Activated CD4-positive, alpha-beta T cell treated with anti-CD3 and anti-CD28 coated beads for 36 hours (primary cell): ENCODE data around the gene SKAP1. TPM values are rescaled to one million over a fixed set of nuclear protein-coding genes. Genes with fewer than 3 reads are reported as not detected.

Source experiments
- ATAC-seq: fragments of 200-7000 bp; cut with Tn5 transposase; one replicate; pipeline ENCODE4 v1.10.0; 2021; ENCODE audit warnings: mild to moderate bottlenecking, moderate library complexity
- CTCF ChIA-PET: fragments of 350-600 bp; sonication (Branson Sonifier 250); formaldehyde crosslinking; loops from one replicate; lab custom pipeline; 2021; ENCODE audit warnings: antibody characterized with exemption; lab: Charles Lee
- POLR2A ChIA-PET: fragments of 350-600 bp; sonication (Branson Sonifier 250); formaldehyde crosslinking; loops from one replicate; lab custom pipeline; 2021; ENCODE audit warnings: antibody characterized with exemption, inconsistent platforms; lab: Charles Lee
- DNase-seq: peaks from one replicate; pipeline ENCODE4 v3.0.0-alpha.2; 2020
- H3K27ac Mint-ChIP-seq: one replicate; pipeline ENCODE4 v1.8.0; 2021; ENCODE audit warnings: mixed read lengths
- H3K27me3 Mint-ChIP-seq: one replicate; pipeline ENCODE4 v1.8.0; 2021; ENCODE audit warnings: mixed read lengths
- H3K36me3 Mint-ChIP-seq: one replicate; pipeline ENCODE4 v1.8.0; 2021; ENCODE audit warnings: low read depth, mixed read lengths
- H3K4me1 Mint-ChIP-seq: one replicate; pipeline ENCODE4 v1.8.0; 2021; ENCODE audit warnings: mixed read lengths
- H3K4me3 Mint-ChIP-seq: one replicate; pipeline ENCODE4 v1.8.0; 2021; ENCODE audit warnings: mild to moderate bottlenecking, moderate library complexity, mixed read lengths
- H3K9me3 Mint-ChIP-seq: one replicate; pipeline ENCODE4 v1.8.0; 2021; ENCODE audit warnings: low read depth, mixed read lengths
- intact Hi-C, 2 experiments: fragments of 100-400 bp; cut with DNase I in 1 of 2; cut with micrococcal nuclease in 1 of 2; formaldehyde crosslinking; loops; one replicate each; pipeline versions ENCODE4 v1.14.2 to v1.15.1; 2022 to 2024; cut with DNase I, micrococcal nuclease
- total RNA-seq, 2 experiments: library from RNA; stranded (reverse); gene quantifications; one replicate each; pipeline ENCODE4 v1.2.3, GENCODE V29; 2021

SKAP1 gene
- total RNA-seq, 2 experiments from 2014 or later, result 76.1 to 109 TPM

DNA sequence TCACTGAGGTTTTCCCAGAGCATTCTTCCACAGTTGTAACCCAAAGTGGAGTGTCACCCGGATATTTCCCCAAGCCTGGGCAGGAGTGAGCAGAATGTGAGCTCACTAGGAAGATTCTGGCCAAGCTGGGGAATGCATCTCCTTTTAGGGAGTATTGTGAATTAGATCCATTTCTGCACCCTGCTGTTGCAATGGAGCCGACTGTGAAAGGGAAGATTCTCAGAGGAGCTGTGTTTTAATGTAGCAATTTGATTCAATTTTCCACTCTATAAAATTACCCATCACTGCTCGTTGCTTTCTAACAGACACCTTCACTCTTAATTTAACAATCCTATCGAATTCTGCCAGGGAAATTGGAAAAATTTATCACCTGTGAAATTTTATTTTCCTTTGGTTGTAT lies 251.7 kb downstream of the SKAP1 start:
- Mint-ChIP-seq H3K27ac (no peak overlapping the region), H3K9me3 (no peaks in the 10 kb centered on the region), H3K27me3 (no peaks in the 10 kb centered on the region), H3K4me1 (peaks cover 38% of the 10 kb centered on the region), H3K4me3 (no peak overlapping the region), H3K36me3 (peaks cover 34% of the 10 kb centered on the region)
- DNase-seq (no peak), ATAC-seq (no peak)
- intact Hi-C loops, result no loop called here
- ChIA-PET POLR2A (no interaction called here), CTCF (interaction anchor here (0.5 kb wide), 2 partner anchors 202 to 316 kb away, joined by 3 read pairs; no protein-coding TSS in a partner anchor)

DNA sequence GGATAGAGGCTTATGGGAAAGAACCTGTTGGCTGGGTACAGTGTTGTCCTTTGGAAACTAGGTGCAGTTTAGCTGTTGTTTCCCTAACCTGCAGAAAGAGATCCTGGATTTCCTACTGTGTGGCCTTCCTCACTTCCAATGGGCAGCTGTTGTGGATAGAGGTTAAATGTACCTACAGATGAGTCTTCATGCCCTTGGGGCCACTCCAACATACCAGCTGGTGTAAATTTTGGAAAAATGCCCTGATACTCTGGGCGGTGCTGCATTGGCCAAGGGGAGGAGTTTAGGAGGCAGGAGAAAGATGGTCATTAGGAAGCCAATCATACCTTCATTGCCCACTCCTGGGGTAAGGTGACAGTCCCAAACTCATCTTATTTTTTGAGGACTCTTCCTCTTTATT lies 252.2 kb downstream of the SKAP1 start:
- POLR2A ChIA-PET, result no interaction called here
- intact Hi-C loops, result no loop called here
- CTCF ChIA-PET, result interaction anchor here (0.5 to 0.9 kb wide), 3 partner anchors 268 to 500 kb away, joined by 3 to 5 read pairs (median 3); no protein-coding TSS in a partner anchor
- H3K27me3 Mint-ChIP-seq, result no peaks in the 10 kb centered on the region
- H3K36me3 Mint-ChIP-seq, result peaks cover 31% of the 10 kb centered on the region
- H3K4me3 Mint-ChIP-seq, result no peak overlapping the region
- peaks cover 41% of the 10 kb centered on the region for H3K4me1 Mint-ChIP-seq
- ATAC-seq, result no peak
- H3K9me3 Mint-ChIP-seq, result no peaks in the 10 kb centered on the region
- DNase-seq, result no peak
- H3K27ac Mint-ChIP-seq, result no peak overlapping the region

DNA sequence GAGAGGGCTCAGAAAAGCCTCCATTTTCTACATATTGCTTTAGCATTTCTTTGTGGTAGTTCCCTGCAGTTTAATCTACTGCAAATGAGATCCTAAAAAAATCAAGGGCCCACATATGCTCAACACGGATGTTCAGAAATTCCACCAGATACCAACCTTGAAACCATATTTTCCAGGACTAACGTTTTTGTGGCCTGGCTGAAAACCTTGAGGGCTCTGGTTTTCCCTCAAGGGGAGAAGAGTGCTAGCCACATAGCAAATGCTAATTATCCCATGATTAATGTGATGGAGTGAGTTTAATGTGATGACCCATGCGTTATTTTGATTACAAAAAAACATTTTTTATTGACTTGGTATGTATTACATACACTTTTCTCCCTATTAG lies 253.6 kb downstream of the SKAP1 start:
- Mint-ChIP-seq H3K27me3 (no peaks in the 10 kb centered on the region), H3K4me1 (peaks cover 41% of the 10 kb centered on the region), H3K36me3 (peaks cover 29% of the 10 kb centered on the region), H3K4me3 (no peak overlapping the region), H3K27ac (no peak overlapping the region), H3K9me3 (no peaks in the 10 kb centered on the region)
- DNase-seq, result no peak
- intact Hi-C loops, result no loop called here
- no peak for ATAC-seq
- CTCF ChIA-PET, result no interaction called here
- POLR2A ChIA-PET, result no interaction called here

DNA sequence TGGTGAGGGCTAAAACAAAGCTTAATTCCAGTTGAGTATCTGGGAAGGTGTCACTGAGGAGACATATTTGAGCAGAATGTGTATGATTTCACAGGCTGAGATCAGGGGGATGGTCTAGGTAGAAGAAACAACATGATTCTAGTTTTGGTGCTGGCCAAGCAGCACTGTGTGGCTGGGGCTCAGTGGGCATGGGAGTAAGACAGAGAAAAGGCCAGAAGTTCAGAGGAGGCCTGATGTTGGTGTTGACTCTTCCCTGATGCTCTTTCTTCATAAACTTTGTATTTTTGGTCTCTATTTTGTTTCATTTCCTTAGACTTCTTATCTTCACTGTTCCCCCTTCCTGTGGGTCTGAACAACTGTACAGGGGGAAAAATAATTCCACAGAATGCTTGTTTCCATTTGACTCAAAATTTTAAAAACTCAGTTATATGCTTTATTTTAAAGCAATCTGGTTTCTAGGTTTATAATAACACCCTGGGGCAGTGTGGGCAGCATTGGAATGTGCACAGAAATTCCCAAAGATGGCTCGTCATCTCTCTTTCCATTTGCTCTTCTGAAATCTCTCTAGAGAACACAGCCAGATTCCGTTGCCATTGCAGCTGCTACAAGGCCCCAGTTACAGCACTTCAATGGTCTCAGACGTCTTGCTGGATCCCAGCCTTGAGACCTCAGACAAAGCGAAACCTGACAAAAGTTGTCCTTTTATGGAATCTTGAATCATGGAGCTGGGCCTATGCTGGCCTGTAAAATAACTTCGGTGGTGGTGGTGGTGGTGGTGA lies 254.1 kb downstream of the SKAP1 start:
- no peak for DNase-seq
- H3K9me3 Mint-ChIP-seq, result no peaks in the 10 kb centered on the region
- H3K27ac Mint-ChIP-seq, result peak overlapping the region; percentile 5
- no peak for ATAC-seq
- H3K27me3 Mint-ChIP-seq, result no peaks in the 10 kb centered on the region
- no peak overlapping the region for H3K4me3 Mint-ChIP-seq
- ChIA-PET CTCF (no interaction called here), POLR2A (no interaction called here)
- intact Hi-C loops, result no loop called here
- H3K4me1 Mint-ChIP-seq, result peaks cover 41% of the 10 kb centered on the region
- peaks cover 31% of the 10 kb centered on the region for H3K36me3 Mint-ChIP-seq

DNA sequence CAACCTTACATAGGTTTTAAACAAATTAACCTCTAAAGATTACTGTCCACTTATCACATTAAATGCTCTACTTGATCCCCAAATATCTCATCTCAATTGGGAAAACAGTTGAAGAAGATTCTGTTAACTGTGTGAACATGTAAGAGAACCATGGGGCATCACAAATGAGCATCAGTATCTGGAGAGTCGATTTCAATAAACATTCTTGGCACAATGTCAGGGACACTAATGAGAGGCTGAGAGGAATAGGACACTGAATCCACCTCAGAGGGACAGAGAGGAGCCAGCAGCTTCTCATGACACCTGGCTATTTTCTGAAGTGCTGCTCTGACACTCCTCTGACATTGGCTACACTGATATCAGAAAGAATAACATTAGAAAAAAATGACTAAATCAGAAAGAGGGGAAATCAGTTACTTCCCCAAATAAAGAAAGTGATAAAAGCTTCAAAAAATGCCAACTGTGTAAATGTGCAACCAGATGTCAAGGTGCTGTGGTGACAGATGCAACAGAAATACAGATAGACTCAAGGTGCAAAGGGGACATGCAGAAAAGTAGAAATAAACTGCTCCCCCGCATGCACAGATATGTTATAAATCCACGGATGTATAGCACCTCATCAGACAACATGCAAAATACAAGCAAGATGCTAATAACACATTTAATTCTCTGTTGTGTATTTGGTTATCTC lies 255.0 kb downstream of the SKAP1 start:
- Mint-ChIP-seq H3K27ac (no peak overlapping the region), H3K36me3 (peaks cover 28% of the 10 kb centered on the region), H3K4me3 (no peak overlapping the region), H3K4me1 (peaks cover 37% of the 10 kb centered on the region), H3K27me3 (no peaks in the 10 kb centered on the region), H3K9me3 (no peaks in the 10 kb centered on the region)
- ChIA-PET CTCF (interaction anchor here (0.7 to 2.0 kb wide), 4 partner anchors 13 to 418 kb away, joined by 3 to 6 read pairs (median 4); partner anchors contain the start of gene HOXB5), POLR2A (no interaction called here)
- DNase-seq, result no peak
- intact Hi-C loops, result no loop called here
- ATAC-seq, result no peak

- no peak for DNase-seq
- no peaks in the 10 kb centered on the region for H3K27me3 Mint-ChIP-seq
- no peak for ATAC-seq
- no peak overlapping the region for H3K27ac Mint-ChIP-seq
- peaks cover 28% of the 10 kb centered on the region for H3K4me1 Mint-ChIP-seq
- POLR2A ChIA-PET, result no interaction called here
- intact Hi-C loops, result no loop called here
- H3K9me3 Mint-ChIP-seq, result no peaks in the 10 kb centered on the region
- no peak overlapping the region for H3K4me3 Mint-ChIP-seq
- CTCF ChIA-PET, result interaction anchor here (0.7 to 2.0 kb wide), 8 partner anchors 8 to 421 kb away, joined by 3 to 6 read pairs (median 3); partner anchors contain the start of gene HOXB5
- H3K36me3 Mint-ChIP-seq, result peaks cover 19% of the 10 kb centered on the region
These were observed 256.6 kb downstream of the SKAP1 start for GRCh38 chr17:48173191-48173984.

GRCh38 chr17:48169926-48170325 lies 260.1 kb downstream of the SKAP1 start:
- Mint-ChIP-seq H3K27ac (no peak overlapping the region), H3K36me3 (peaks cover 10% of the 10 kb centered on the region), H3K27me3 (no peaks in the 10 kb centered on the region), H3K4me3 (no peak overlapping the region), H3K9me3 (no peaks in the 10 kb centered on the region), H3K4me1 (peaks cover 24% of the 10 kb centered on the region)
- ChIA-PET CTCF (no interaction called here), POLR2A (no interaction called here)
- intact Hi-C loops, result no loop called here
- no peak for ATAC-seq
- DNase-seq, result no peak

GRCh38 chr17:48163809-48164208 lies 266.2 kb downstream of the SKAP1 start:
- intact Hi-C loops, result no loop called here
- H3K4me1 Mint-ChIP-seq, result peaks cover 8% of the 10 kb centered on the region
- no peaks in the 10 kb centered on the region for H3K27me3 Mint-ChIP-seq
- POLR2A ChIA-PET, result no interaction called here
- peaks cover 19% of the 10 kb centered on the region for H3K36me3 Mint-ChIP-seq
- ATAC-seq, result no peak
- no peaks in the 10 kb centered on the region for H3K9me3 Mint-ChIP-seq
- no peak for DNase-seq
- no peak overlapping the region for H3K27ac Mint-ChIP-seq
- no peak overlapping the region for H3K4me3 Mint-ChIP-seq
- CTCF ChIA-PET, result interaction anchor here (0.7 kb wide), 1 partner anchor 677 kb away, joined by 4 read pairs; no protein-coding TSS in a partner anchor

GRCh38 chr17:48162946-48163506 lies 267.0 kb downstream of the SKAP1 start:
- Mint-ChIP-seq H3K4me1 (peaks cover 8% of the 10 kb centered on the region), H3K27ac (peak overlapping the region; percentile 12), H3K9me3 (no peaks in the 10 kb centered on the region), H3K4me3 (no peak overlapping the region), H3K27me3 (no peaks in the 10 kb centered on the region), H3K36me3 (peaks cover 19% of the 10 kb centered on the region)
- intact Hi-C loops, result no loop called here
- no peak for DNase-seq
- CTCF ChIA-PET, result interaction anchor here (0.7 kb wide), 1 partner anchor 678 kb away, joined by 4 read pairs; no protein-coding TSS in a partner anchor
- POLR2A ChIA-PET, result interaction anchor here (0.7 kb wide), 1 partner anchor 39 kb away, joined by 3 read pairs; no protein-coding TSS in a partner anchor
- no peak for ATAC-seq

GRCh38 chr17:48162306-48162934 lies 267.6 kb downstream of the SKAP1 start:
- Mint-ChIP-seq H3K4me1 (peaks cover 8% of the 10 kb centered on the region), H3K36me3 (peaks cover 19% of the 10 kb centered on the region)
- POLR2A ChIA-PET, result no interaction called here

More at GRCh38 chr17:48162306-48162934, 267.6 kb downstream of the SKAP1 start:
- H3K4me3 Mint-ChIP-seq, result no peak overlapping the region
- DNase-seq (no peak), ATAC-seq (no peak)
- CTCF ChIA-PET, result no interaction called here
- H3K9me3 Mint-ChIP-seq, result no peaks in the 10 kb centered on the region
- H3K27me3 Mint-ChIP-seq, result no peaks in the 10 kb centered on the region
- intact Hi-C loops, result no loop called here
- H3K27ac Mint-ChIP-seq, result no peak overlapping the region
